GM19395 (cell line): Measurements from ENCODE around the gene PDCD1LG2.
"Not testable (repeated sequence)": the region's sequence is repeated elsewhere in the genome, so short reads cannot be mapped to it uniquely, and the experiment has no call there.

ENCODE experiments used
- ATAC-seq: cut with Tn5 transposase; IDR thresholded peaks from one replicate; pipeline ENCODE4 v1.9.1; 2021; ENCODE audit warnings: mild to moderate bottlenecking, moderate library complexity; ENCODE audit not compliant: unreplicated experiment

Gene PDCD1LG2

DNA sequence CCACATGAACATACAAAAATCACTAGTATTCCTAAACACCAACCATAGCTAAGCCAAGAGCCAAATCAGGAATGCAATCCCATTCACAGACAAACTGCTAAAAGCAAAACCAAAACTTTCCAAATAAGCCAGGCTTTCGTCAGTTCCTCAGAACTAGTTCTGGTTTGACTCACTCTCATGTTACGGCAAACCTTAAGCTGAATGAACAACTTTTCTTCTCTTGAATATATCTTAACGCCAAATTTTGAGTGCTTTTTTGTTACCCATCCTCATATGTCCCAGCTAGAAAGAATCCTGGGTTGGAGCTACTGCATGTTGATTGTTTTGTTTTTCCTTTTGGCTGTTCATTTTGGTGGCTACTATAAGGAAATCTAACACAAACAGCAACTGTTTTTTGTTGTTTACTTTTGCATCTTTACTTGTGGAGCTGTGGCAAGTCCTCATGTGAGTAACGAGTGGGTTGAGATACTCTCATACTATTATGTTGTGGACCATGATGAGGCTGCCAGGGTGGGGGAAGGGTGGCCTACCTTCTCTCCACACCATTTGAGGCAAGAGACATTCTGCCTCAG lies at the start of gene PDCD1LG2:
TSS of gene PDCD1LG2 (plus strand) at position 172 of the 572 bp plus-strand sequence. CDS start 12,016 bp downstream, outside the sequence.
- ATAC-seq: peak; percentile 86

DNA sequence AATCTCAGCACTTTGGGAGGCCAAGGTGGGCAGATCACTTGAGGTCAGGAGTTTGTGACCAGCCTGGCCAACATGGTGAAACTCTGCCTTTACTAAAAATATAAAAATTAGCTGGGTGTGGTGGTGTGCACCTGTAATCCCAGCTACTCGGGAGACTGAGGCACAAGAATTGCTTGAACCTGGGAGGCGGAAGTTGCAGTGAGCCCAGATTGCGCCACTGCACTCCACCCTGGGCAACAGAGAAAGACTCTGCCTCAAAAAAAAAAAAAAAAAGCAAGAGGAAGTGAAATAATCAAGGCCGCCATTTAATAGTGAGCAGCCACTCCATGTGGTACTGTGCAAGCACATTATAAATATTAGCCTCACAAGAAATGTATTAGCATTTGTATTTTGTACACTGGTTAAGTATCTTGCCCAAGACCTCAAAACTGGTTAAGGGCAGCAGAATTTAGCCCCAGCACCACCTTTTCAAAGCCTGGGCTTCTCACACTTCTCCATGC lies 45.5 kb upstream of the PDCD1LG2 start:
- ATAC-seq: not testable (repeated sequence)

DNA sequence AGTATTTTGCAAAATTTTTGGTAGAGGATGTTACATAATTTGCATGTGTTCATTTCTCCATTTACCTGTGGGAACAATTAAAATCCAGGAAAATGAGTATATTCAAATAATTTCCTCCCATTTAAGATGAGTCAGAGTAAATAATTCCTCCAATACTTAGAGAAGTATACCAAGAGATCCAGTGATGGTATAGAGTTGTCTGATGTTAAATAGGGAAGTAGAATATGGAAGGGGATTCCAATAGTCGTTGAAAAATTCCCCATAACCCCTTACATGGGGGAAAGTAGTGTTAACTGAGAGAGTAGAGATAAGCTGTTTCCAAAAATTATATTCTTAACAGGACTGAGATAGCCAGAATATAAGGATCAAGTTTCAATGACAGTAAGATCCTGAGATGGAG lies 44.3 kb upstream of the PDCD1LG2 start:
- no peak for ATAC-seq

DNA sequence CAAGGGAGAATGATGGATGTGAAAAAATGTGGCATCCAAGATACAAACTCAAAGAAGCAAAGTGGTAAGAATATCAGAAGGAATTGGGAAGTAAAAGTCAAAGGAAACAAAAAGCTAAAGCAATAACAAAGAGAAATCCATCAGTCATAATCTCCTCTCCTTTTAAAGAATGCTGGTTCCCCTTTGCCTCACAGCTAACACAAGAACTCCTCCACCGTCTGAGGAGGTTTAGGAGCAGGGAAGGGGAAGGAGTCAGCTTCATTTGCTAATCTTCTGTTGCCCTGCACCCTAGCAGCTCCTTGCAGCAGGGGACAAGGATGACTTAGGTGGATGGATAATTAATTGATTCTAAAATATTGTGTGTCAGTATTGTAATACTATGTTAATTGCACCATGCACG lies 43.6 kb upstream of the PDCD1LG2 start:
- no peak for ATAC-seq

DNA sequence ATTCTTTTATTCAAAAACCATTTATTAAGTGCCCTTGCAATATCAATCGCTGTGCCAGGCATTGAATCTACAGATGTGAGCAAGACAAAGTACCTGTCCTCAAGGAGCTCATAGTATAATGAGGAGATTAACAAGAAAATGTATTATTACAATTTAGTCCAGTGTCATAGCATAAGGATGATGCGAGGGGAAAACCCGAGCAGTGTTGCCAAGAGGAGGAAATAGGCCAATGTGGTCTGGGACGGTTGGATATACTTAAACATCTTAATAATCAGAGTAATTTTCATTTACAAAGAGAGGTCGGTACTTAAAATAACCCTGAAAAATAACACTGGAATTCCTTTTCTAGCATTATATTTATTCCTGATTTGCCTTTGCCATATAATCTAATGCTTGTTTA lies 41.5 kb upstream of the PDCD1LG2 start:
- ATAC-seq: no peak

DNA sequence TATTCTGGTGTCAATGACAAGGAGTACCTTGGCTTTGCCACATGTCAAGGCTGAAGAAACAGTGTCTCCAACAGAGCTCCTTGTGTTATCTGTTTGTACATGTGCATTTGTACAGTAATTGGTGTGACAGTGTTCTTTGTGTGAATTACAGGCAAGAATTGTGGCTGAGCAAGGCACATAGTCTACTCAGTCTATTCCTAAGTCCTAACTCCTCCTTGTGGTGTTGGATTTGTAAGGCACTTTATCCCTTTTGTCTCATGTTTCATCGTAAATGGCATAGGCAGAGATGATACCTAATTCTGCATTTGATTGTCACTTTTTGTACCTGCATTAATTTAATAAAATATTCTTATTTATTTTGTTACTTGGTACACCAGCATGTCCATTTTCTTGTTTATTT lies 40.2 kb upstream of the PDCD1LG2 start:
- no peak for ATAC-seq

DNA sequence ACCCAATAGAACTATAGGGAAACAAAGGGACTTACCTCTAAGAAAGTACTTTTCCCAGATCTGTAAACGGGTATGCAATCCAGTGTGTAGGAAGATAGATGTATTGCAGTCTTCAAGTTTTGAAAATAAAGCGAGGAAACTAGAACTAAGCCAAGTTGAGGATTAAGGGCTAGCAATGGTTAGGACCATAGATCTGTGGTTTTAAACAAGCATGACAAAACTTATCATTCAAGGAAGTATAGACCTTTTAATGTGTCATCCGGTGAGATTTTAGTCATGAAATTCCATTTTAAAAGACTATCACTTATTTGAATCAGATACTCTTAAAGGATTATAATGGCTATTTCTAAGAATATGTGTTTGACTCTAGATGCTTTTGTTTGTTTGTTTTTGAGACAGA lies 39.5 kb upstream of the PDCD1LG2 start:
- no peak for ATAC-seq

DNA sequence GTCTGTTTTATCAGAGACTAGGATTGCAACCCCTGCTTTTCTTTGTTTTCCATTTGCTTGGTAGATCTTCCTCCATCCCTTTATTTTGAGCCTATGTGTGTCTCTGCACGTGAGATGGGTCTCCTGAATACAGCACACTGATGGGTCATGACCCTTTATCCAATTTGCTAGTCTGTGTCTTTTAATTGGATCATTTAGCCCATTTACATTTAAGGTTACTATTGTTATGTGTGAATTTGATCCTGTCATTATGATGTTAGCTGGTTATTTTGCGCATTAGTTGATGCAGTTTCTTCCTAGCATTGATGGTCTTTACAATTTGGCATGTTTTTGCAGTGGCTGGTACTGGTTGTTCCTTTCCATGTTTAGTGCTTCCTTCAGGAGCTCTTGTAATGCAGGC lies 34.7 kb upstream of the PDCD1LG2 start:
- not testable (repeated sequence) for ATAC-seq

DNA sequence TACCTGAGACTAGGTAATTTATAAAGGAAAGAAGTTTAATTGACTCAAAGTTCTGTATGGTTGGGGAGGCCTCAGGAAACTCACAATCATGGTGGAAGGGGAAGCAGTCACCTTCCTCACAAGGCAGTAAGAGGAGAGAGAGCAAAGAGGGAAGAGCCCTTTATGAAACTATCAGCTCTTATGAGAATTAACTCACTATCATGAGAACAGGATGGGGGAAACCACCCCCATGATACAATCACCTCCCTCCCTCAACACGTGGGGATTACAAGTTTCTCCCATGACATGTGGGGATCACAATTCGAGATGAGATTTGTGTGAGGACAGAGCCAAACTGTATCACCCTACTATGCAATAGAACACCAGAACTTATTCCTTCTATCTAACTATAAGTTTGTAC lies 32.1 kb upstream of the PDCD1LG2 start:
- no peak for ATAC-seq

DNA sequence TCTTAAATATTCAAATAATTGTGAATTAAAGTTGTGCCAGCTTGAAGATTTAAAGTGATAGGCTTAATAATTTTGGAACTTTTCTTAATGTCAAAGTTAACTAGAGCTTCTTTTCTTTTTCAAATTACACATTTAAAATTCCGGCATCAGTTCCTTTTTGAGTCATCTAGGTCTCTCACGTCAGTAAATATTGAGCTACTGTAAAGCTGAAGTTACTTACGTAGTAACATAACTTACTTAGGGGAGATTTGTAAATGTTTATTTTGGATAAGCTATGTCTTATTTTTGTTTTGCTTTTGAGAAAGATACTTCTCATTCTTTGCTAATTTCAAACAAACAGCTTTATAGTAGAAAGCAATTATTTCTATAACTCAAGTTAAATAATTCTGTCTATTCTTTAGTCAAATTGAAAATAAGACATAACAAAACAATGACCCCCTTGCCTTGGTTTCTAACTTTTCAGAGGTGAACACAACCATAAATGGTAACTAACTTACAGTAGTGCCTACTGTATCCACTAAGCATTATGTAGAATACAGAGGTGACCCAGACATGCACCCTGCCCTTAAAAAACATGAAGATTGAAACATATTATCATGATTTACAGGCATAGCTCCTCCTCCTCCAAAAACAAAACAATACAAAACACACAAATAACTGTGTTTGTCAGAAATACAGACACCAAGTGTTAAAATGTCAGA lies 30.2 kb upstream of the PDCD1LG2 start:
- ATAC-seq: peak; percentile 64

DNA sequence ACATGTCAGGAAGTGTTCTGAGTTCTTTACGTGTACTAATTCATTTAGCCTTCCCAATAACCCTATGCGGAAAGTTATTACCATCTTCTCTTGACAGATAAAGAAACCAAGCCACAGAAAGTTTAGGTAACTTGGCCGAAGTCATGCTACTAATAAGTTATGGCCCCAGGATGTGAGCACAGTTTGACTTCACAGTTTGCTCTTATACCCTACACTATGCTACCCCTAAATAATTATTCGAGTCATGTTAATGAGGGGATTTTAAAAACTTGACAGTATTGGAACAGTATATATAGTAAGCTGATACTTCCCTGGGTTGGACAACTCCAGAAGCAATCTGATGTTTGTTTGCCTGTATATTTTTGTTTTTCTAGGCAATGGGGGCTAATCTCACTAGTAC lies 29.4 kb upstream of the PDCD1LG2 start:
- no peak for ATAC-seq

DNA sequence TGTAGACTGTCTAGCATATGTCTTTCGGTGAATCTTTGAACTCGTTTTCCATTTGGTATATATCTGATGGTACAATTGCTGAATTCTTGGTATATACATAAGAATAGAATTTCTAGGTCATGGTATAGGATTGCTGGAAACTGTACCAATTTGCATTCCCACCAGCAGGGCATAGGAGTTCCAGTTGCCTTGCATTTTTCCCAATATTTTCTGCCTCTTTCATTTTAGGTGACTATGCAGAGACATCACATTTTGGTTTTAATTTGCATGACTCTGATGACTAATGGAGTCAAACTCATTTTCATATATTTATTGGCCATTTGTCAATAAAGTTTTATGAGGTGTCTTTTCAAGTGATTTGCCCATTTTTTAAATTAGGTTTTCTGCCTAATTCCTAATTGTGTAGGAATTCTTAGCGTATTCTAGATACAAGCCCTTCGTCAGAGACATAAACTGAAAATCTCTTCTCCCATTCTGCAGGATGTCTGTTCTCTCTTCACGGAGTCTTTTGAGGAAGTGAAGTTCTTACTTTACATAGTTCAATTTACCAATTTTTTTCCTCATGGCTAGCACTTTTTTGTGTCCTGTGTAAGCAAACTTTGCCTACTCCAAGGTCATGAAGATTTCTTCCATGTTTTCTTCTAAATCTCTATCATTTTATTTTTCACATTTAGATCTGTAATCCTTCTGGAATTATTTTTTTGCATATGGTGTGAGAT lies 28.9 kb upstream of the PDCD1LG2 start:
- no peak for ATAC-seq

DNA sequence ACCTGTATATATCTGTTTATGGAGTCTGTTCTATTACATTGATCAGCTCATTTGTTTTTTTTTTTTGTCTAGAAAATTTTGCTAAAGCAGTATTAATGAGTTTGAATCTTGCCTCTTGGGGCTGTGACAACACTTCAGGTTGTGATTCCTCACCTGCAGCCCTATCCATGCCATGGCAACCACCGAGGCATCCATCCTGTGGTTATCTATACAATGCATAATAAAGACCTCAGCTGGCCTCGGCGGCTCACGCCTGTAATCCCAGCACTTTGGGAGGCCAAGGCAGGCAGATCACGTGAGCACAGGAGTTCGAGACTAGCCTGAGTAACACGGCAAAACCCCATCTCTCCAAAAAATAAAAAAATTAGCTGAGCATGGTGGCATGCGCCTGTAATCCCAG lies 28.1 kb upstream of the PDCD1LG2 start:
- ATAC-seq: no peak

DNA sequence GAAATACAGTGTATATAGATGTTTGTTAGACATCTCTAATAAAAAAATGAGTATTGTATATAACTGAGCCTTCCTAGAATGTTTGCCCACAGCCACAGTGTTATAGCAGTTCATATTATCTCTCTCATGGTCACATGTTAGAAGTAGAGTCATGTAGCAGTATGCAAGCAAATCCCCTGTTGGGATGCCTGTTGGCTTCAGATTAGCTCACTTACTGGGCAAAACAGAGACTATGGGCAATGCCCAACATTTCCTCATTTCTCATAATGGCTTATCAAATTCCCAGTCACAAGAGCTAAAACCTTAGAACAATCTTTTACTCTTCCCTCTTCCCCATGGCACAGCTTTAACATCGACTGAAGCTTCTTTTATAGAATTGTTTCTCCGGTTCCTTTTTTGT lies 27.0 kb upstream of the PDCD1LG2 start:
- no peak for ATAC-seq

DNA sequence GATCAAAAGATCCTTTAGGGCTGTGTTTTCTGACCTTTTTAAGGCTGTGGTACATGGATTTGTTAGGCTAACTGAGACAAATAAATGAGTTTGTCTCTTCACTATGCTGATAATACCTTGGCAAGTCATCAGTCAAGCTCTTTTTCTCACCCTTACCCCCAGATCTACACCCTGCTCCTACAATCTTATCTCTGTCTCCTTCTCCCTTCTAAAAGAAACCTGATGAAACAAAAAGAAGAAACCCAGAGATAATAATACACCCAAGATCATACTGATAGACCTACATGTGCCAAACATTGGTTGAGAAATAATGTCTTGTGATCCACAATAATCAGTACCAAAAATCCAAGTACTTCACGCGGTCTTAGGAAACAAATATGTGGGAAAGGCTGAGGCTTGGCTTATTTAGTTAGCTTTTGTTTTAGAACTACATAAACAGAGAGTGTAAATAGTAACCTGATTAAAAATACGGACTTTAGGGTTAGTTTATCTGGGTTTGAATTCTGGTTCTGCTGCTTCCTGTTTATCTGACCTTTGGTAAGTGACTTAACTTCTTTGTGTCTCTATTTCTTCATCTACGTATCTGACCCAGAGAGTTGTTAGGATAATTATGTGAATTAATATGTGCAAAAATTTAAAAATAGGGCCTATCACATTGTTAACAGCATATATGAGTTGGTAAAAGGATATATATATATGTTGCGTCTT lies 24.8 kb upstream of the PDCD1LG2 start:
- ATAC-seq: no peak

DNA sequence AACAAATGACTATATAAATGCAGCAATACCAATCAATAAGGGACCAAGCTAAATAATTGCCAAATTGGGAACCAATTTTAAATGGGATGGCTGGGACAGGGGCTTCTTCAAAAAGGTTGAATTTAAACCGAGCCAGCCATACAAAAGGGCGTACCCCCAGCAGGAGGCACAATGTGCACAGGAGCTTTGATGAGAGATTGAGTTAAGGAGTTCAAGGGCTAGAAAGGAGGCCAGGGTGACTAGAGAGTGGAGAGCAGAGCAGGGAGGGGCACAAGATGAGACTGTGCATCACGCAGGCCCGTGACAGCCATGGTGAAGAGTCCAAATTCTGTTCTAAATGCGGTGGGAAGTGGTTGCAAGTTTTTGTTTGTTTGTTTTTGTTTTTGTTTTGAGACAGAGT lies 23.3 kb upstream of the PDCD1LG2 start:
- no peak for ATAC-seq

DNA sequence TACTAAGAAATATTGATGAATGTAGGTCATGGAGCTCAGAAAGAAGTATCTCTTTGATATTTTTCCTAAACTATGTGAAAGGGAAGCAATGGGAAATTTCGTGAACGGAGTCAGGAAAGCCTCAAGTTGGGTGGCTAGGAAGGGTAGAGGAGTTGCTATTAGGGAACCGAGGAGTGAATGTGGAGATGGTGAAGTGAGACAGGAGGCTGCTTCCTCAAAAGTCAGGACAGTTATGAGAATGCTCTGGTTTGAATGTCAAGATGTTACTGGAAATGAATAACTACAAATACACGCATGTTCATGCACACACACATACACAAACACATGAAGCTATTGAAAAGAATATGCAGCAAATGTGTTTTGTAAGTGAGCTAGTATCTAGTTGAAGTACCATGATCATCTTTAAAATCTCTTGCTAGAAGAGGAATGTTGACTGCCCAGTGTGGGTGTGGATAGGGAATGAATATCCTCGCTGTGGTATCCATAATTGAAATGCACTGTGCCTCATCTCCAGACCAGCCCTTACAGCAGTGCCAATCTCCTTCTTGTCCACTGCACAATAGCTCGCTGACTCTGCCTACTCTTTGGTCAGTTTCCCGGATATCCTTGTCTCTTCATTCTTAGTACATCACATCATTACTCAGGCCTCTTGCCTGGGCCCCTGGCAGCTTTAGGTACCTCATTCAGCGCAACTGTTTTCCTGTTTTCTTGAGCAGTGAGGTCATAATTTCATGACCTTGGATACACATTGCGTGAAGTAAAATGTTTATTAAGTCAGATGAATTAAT lies 21.9 kb upstream of the PDCD1LG2 start:
- ATAC-seq: no peak

DNA sequence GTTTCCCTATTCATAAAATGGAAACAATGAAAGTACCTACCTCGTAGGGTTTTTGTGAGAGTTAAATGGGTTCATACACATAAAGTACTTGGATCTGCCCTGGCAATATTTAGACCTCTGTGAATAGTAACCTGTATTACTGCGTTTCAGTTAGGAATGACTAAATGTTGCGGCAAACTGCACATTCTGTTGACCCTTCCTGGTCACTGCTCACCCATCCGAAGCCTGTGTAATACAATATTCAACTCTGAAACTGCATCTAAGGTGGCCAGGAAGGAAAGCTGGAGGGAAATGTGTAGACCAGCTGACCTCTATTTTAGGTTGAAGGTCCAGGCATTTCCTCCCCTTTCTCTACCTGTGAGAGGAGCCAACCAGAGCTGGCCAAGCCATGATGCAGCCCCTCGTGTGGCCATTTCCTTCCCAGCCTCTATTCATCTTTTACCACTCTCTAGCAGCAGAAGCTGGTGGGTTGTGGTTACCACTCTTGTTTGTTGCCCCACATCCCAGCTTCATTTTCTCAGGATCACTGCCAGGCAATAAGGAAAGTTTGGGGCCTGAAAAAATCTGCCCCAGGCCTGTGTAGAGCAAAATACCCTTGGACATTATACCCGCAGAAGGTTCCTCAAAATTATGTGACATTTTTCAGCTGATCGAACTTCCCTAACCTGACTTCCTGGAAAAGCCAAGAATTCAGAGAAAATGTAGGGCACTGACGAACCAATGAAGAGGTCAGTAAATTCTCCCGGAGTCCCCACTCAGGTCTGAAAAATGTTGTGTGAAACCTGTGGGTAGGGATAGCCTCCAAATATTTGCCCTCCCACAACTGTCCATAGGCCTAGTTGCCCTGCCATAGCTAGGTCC lies 20.5 kb upstream of the PDCD1LG2 start:
- no peak for ATAC-seq

DNA sequence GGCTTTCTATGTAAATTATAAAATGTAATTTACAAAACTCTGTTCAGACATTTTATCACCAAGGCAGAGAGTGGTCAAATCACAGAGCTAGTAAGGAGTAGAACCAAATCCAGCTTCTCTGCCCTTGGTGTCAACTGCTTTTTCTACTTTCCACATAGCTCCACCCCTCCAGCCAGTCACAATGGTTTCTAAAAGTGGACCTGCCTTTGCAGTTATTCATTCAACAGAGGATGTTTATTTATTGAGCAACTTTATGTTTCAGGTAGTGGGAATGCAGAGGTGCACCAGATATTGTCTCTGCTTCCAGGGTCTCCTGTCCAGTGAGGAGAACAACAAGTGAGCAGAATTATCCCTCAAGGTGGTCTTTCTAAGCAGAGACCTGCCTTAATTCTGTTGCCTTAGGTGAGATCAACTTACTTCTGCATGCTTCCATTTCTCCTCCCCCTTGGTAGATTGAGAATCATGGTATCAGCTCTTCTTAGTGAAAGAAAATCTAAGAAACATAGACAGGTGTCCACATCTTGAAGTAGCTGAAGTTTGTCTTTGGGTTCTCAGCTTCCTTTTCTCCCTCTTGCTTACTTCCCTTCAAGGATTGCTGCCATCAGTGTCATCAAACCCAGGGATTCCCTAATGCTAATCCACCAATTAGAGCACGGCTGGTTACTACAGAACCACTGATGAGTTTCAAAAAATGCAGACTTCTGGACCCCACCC lies 17.2 kb upstream of the PDCD1LG2 start:
- ATAC-seq: peak; percentile 31
